Stimulated activated memory B cell treated with anti-CD40 and anti-IgM and Interleukin-4, amounts not matched to agents 10 μg/mL and 1 μg/mL and 100 μg/mL, for 72 hours (primary cell): Measurements from ENCODE around the gene TEX26.
"Not testable (repeated sequence)": the region's sequence is repeated elsewhere in the genome, so short reads cannot be mapped to it uniquely, and the experiment has no call there.

ENCODE experiments used
- ATAC-seq: fragments of 150-1000 bp; cut with Tn5 transposase; 2 replicates; pipeline ENCODE4 v1.10.0; 2021
- H3K27ac Mint-ChIP-seq: one replicate; pipeline ENCODE4 v1.8.0; 2022; ENCODE audit warnings: mild to moderate bottlenecking, mixed read lengths
- H3K27me3 Mint-ChIP-seq: one replicate; pipeline ENCODE4 v1.8.0; 2022; ENCODE audit warnings: mixed read lengths
- H3K36me3 Mint-ChIP-seq: one replicate; pipeline ENCODE4 v1.8.0; 2022; ENCODE audit warnings: mixed read lengths
- H3K4me1 Mint-ChIP-seq: one replicate; pipeline ENCODE4 v1.8.0; 2022; ENCODE audit warnings: mixed read lengths
- H3K4me3 Mint-ChIP-seq: one replicate; pipeline ENCODE4 v1.8.0; 2022; ENCODE audit warnings: mild to moderate bottlenecking, moderate library complexity, mixed read lengths
- H3K9me3 Mint-ChIP-seq: one replicate; pipeline ENCODE4 v1.8.0; 2022; ENCODE audit warnings: mixed read lengths

TEX26 gene

DNA sequence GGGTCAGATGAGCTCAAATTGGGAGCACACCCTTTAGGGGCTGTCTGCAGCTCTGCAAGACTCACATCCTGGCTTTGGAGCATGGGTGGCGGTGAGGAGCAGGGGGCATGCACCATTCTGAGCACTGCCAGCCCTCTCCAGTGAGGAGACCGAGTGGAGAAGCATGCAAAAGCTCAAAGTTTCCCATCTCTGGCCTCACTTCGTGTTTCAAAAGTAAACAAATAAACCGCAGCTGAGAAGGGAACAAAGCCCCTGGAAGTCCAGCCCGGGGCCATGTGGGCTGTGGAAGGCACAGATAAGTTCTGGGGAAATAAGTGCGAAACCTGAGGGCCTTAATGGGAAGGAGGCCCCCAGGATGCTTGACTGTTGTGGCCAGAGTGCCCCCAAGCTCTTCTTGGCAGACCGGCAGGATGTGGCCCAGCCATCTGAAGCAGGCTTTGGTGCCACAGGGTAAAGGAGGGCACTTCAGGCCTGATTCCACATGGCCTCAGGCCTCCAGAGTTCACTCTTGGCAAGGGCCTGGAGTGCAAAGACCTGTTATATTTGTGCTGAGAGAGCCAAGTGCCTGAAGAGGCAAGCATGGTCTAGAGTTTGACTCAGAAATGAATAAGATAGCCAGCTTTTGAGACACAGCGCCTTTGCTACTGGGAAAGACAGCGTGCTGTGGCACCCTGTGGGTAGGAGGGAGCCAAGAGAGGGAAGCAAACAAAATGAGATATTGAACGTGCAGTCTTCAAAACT lies 25.2 kb upstream of the TEX26 start:
- H3K36me3 Mint-ChIP-seq = no peaks in the 10 kb centered on the region
- no peaks in the 10 kb centered on the region for H3K9me3 Mint-ChIP-seq
- peaks cover 18% of the 10 kb centered on the region for H3K4me1 Mint-ChIP-seq
- ATAC-seq = no peak
- H3K27ac Mint-ChIP-seq = no peak overlapping the region
- no peak overlapping the region for H3K4me3 Mint-ChIP-seq
- peaks cover 54% of the 10 kb centered on the region for H3K27me3 Mint-ChIP-seq

GRCh38 chr13:30908416-30908980 lies 24.0 kb upstream of the TEX26 start:
- peaks cover 52% of the 10 kb centered on the region for H3K27me3 Mint-ChIP-seq
- no peaks in the 10 kb centered on the region for H3K36me3 Mint-ChIP-seq
- H3K4me1 Mint-ChIP-seq = peaks cover 18% of the 10 kb centered on the region
- ATAC-seq = no peak
- H3K4me3 Mint-ChIP-seq = no peak overlapping the region
- no peaks in the 10 kb centered on the region for H3K9me3 Mint-ChIP-seq
- H3K27ac Mint-ChIP-seq = no peak overlapping the region

DNA sequence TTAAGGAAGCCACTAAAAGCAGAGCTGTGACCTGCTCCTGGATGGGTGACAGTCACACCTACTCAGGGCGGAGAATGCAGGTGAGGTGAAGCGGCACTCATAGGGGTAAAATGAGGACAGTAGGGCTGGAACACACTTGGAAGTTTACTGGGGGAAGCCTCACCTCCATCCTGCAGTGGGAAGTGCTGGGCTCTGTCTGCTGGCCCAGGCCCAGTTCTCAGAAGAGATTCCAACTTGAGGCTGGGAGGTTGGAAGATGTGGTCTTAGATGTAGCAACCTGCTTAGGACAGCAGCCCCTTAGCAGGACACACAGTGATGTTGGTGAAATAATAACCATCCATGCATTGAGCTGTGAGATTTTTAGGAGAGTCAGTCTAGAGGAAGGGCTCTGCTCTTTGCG lies 21.8 kb upstream of the TEX26 start:
- no peak overlapping the region for H3K4me3 Mint-ChIP-seq
- H3K27me3 Mint-ChIP-seq = peaks cover 48% of the 10 kb centered on the region
- no peak overlapping the region for H3K27ac Mint-ChIP-seq
- no peak for ATAC-seq
- H3K4me1 Mint-ChIP-seq = peaks cover 14% of the 10 kb centered on the region
- H3K9me3 Mint-ChIP-seq = no peaks in the 10 kb centered on the region
- H3K36me3 Mint-ChIP-seq = no peaks in the 10 kb centered on the region

GRCh38 chr13:30915691-30916541 lies 16.5 kb upstream of the TEX26 start:
- no peak overlapping the region for H3K4me3 Mint-ChIP-seq
- no peaks in the 10 kb centered on the region for H3K9me3 Mint-ChIP-seq
- H3K27me3 Mint-ChIP-seq = peaks cover 50% of the 10 kb centered on the region
- H3K27ac Mint-ChIP-seq = no peak overlapping the region
- ATAC-seq = no peak
- H3K4me1 Mint-ChIP-seq = no peaks in the 10 kb centered on the region
- no peaks in the 10 kb centered on the region for H3K36me3 Mint-ChIP-seq

GRCh38 chr13:30916991-30917390 lies 15.5 kb upstream of the TEX26 start:
- peaks cover 42% of the 10 kb centered on the region for H3K27me3 Mint-ChIP-seq
- no peak for ATAC-seq
- H3K27ac Mint-ChIP-seq = no peak overlapping the region
- no peaks in the 10 kb centered on the region for H3K36me3 Mint-ChIP-seq
- H3K9me3 Mint-ChIP-seq = no peaks in the 10 kb centered on the region
- no peak overlapping the region for H3K4me3 Mint-ChIP-seq
- H3K4me1 Mint-ChIP-seq = no peaks in the 10 kb centered on the region

DNA sequence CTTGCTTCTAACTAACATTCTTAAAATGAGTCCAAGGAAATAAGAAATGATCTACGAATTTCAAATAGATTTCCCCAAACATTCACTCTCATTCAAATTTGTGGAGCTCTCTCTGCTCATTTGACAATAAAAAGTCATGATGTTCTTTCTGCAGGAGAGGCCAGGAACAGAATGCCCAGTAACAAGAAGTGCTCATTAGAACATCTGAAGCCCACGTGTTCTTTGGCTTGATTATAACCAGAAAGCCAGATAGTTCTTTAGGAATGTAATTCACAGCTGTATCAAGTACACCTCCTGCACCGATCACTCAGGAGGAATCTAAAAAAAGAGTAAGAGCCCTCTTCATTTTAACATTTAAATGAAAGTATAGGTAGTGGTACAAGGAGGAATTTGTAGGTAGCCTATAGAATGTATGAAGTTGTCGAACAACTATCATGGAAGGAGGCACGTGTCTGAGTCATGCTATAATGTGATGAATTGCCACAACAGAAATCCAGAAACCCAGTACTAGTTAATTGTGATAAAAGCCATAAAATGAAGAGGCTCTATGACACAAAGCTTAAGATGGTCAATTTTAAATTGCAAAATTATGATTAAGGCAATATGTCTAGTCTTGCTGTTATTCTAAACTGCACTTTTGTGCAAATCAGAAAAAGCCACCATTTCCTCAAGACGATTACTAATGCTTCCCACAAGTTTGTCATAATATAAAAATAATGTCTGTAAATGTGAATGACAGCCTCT lies 13.6 kb upstream of the TEX26 start:
- no peak for ATAC-seq
- Mint-ChIP-seq H3K36me3 (no peaks in the 10 kb centered on the region), H3K4me1 (no peaks in the 10 kb centered on the region), H3K9me3 (peaks cover 3% of the 10 kb centered on the region), H3K27me3 (peaks cover 47% of the 10 kb centered on the region), H3K27ac (no peak overlapping the region), H3K4me3 (no peak overlapping the region)

GRCh38 chr13:30920162-30920909 lies 12.1 kb upstream of the TEX26 start:
- no peak for ATAC-seq
- peaks cover 3% of the 10 kb centered on the region for H3K9me3 Mint-ChIP-seq
- no peaks in the 10 kb centered on the region for H3K36me3 Mint-ChIP-seq
- H3K27me3 Mint-ChIP-seq = peaks cover 37% of the 10 kb centered on the region
- no peak overlapping the region for H3K4me3 Mint-ChIP-seq
- no peaks in the 10 kb centered on the region for H3K4me1 Mint-ChIP-seq
- H3K27ac Mint-ChIP-seq = no peak overlapping the region

DNA sequence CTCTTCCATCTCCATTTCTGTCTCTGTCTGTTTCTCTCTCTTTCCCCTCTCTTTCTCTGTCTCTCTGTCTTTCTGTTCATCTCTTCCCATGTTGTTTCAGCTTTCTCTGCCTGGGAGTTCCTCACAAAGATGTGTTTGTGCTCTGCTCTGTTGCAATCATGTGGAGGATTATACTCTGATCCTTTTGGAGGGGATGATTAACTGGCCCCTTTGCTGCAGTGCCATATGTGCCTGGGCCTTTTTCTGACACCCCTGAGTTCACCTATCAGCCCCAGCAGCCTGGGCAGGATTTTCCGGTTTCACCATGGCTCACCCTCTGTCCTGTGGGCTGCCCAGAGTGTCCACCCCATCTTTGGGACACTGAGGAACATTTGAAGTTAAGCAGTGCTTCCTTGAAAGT lies 9.0 kb upstream of the TEX26 start:
- Mint-ChIP-seq H3K4me1 (no peaks in the 10 kb centered on the region), H3K4me3 (no peak overlapping the region), H3K27me3 (peaks cover 10% of the 10 kb centered on the region), H3K36me3 (no peaks in the 10 kb centered on the region), H3K9me3 (peaks cover 3% of the 10 kb centered on the region), H3K27ac (no peak overlapping the region)
- ATAC-seq = no peak

DNA sequence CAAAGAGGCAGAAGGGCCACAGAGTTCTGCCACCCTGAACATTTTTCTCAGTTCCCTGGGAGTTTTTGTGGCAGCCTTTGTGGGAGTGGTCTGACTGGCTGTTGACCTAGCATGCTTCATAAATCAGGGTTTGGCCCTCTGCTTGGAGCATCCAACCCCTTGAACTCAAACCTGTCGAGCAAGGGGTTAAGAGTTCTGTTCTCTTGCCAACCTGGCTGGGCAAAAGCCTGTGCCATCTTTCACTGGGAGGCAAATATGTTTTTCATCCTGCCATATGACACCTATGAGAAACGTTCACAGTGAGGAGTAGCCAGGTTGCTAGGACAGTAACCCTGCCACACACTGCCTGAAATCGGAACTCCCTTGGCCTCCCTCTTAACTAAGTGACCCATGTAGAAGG lies 7.7 kb upstream of the TEX26 start:
- no peaks in the 10 kb centered on the region for H3K4me1 Mint-ChIP-seq
- H3K36me3 Mint-ChIP-seq = no peaks in the 10 kb centered on the region
- H3K27me3 Mint-ChIP-seq = peaks cover 19% of the 10 kb centered on the region
- no peak overlapping the region for H3K4me3 Mint-ChIP-seq
- peaks cover 3% of the 10 kb centered on the region for H3K9me3 Mint-ChIP-seq
- no peak for ATAC-seq
- no peak overlapping the region for H3K27ac Mint-ChIP-seq

DNA sequence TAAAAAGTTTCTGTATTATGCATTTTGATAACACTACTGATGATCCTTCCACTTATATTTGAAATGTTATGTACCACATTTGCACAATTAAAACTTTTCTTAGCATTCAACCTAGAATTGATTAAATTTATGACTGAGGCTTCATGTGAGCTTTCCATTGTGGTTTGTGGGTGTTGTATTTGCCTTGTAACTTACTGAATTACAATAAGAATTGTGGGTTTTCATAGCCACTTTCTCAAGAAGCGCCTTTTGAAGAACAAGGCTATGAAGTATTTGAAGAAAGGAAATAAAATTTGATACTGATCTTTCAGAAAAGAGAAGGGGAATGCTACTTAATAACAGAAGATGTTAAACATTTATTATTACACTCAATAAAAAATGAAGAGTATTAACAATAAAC lies 7.0 kb upstream of the TEX26 start:
- Mint-ChIP-seq H3K27me3 (peaks cover 19% of the 10 kb centered on the region), H3K4me3 (no peak overlapping the region), H3K27ac (no peak overlapping the region), H3K36me3 (no peaks in the 10 kb centered on the region), H3K9me3 (peaks cover 3% of the 10 kb centered on the region), H3K4me1 (no peaks in the 10 kb centered on the region)
- ATAC-seq = no peak

GRCh38 chr13:30926781-30927180 lies 5.7 kb upstream of the TEX26 start:
- Mint-ChIP-seq H3K9me3 (peaks cover 3% of the 10 kb centered on the region), H3K27ac (no peak overlapping the region), H3K4me1 (no peaks in the 10 kb centered on the region), H3K4me3 (no peak overlapping the region), H3K27me3 (peaks cover 20% of the 10 kb centered on the region), H3K36me3 (no peaks in the 10 kb centered on the region)
- no peak for ATAC-seq

GRCh38 chr13:30927188-30927587 lies 5.3 kb upstream of the TEX26 start:
- H3K36me3 Mint-ChIP-seq, H3K4me1 Mint-ChIP-seq, H3K4me3 Mint-ChIP-seq, H3K27ac Mint-ChIP-seq, ATAC-seq, H3K9me3 Mint-ChIP-seq: not testable (repeated sequence)
- peaks cover 24% of the 10 kb centered on the region for H3K27me3 Mint-ChIP-seq

DNA sequence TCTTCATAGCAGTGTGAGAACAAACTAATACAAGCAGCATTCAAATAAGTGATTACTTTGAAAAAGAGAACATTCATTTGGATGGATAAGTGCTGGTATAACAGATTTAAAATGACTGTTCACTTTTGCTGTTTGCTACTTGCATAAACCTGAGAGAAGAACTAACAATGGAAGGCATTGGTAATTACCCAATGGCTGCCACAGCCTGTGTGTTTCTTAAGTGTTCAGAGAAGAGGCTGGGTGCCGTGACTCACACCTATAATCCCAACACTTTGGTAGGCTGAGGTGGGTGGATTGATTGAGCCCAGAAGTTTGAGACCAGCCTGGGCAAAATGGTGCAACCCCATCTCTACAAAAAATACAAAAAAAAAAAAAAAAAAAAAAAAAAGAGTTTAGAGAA lies 4.9 kb upstream of the TEX26 start:
- Mint-ChIP-seq H3K4me3 (no peak overlapping the region), H3K36me3 (no peaks in the 10 kb centered on the region), H3K27me3 (peaks cover 28% of the 10 kb centered on the region), H3K27ac (no peak overlapping the region), H3K9me3 (peaks cover 3% of the 10 kb centered on the region), H3K4me1 (no peaks in the 10 kb centered on the region)
- ATAC-seq = no peak

DNA sequence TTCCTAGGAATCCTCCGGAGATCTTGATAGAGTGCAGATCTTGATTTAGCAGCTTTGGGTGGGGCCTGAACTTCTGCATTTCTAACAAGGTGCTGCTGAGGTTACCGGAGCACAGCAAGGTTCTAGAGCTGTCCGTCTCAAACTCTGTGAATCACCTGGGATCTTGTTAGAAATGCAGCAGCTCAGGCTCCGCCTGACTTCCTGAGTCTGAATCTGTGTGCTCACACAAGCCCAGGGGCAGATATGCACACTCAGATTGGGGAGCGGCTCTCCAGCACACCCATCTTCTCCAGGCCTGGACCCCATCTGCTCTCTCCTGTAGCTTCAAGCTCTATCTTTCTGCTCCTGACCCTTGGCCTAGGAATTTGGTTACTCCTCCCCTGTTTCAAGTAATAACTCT lies 3.5 kb upstream of the TEX26 start:
- Mint-ChIP-seq H3K9me3 (no peaks in the 10 kb centered on the region), H3K27ac (no peak overlapping the region)

GRCh38 chr13:30933354-30933670 lies 856 bp downstream of the TEX26 start:
- H3K27ac Mint-ChIP-seq = no peak overlapping the region
- ATAC-seq = no peak
- no peaks in the 10 kb centered on the region for H3K4me1 Mint-ChIP-seq
- H3K4me3 Mint-ChIP-seq = no peak overlapping the region
- no peaks in the 10 kb centered on the region for H3K36me3 Mint-ChIP-seq
- H3K9me3 Mint-ChIP-seq = peaks cover 10% of the 10 kb centered on the region
- peaks cover 49% of the 10 kb centered on the region for H3K27me3 Mint-ChIP-seq

More for the DNA sequence above, 3.5 kb upstream of the TEX26 start:
- no peak overlapping the region for H3K4me3 Mint-ChIP-seq
- H3K4me1 Mint-ChIP-seq = no peaks in the 10 kb centered on the region
- H3K27me3 Mint-ChIP-seq = peaks cover 28% of the 10 kb centered on the region
- H3K36me3 Mint-ChIP-seq = no peaks in the 10 kb centered on the region
- no peak for ATAC-seq
